NCI-H82 (cell line): ENCODE measurements around the gene FIBCD1.

ENCODE experiments used
- DNase-seq: peaks from one replicate; lab custom pipeline; 2025; lab: John Stamatoyannopoulos, UW

FIBCD1 gene

DNA sequence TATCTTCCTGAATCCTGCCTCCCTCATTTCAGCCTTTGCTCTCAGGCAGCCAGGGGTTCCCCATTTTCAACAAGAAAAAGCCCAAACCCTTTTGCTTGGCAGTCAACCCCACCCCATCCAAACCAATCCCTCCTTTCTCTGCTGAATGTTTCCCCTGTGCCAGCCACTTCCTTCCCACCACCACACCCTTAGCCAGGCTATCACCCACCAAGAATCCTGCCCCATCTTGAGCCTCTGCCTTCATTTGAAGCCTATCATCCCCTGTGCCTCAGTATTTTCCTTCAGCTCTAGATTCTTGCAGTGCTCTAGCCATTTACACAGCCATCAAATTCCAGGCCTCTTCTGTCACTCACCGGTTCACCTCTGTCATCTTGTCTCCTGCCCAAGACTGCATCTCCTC, 15.3 kb upstream of the FIBCD1 start:
- DNase-seq: no peak

GRCh38 chr9:130952065-130952762, 13.2 kb upstream of the FIBCD1 start:
- no peak for DNase-seq

- DNase-seq: no peak
Measured at GRCh38 chr9:130950039-130950311, 10.9 kb upstream of the FIBCD1 start.

DNA sequence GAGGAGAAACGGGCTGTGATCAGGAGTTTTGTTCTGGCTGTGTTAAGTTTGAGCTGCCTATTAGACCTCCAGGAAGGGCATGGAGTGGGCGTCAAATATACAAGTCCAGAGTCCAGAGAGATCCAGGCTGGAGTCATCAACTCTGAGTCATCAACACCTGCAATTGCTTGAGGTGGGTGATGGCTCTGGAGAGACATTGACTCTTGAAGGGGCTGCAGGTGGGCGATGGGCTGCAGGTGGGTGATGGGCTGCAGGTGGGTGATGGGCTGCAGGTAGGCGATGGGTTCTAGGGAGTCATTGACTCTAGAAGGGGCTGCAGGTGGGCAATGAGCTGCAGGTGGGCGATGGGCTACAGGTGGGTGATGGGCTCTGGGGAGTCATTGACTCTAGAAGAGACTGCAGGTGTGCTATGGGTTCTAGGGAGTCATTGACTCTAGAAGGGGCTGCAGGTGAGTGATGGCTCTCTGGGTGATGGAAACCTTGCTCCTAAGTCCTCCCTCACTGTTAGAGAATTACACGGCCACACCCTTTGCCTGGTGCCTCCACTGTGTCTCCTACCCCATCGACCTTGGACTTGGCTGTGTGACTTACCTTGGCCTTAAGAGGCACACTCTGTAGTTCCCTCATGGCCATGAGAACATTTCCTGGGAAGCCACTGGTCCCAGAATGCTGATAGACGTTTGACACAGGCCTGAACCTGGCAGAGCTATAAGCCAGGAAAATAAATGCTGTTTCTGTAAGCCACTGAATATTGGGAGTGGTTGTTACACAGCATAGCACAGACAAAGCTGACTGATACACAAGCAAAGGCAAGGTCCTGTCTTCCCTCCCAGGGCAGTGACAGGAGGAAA, 10.4 kb upstream of the FIBCD1 start:
- DNase-seq: no peak

DNA sequence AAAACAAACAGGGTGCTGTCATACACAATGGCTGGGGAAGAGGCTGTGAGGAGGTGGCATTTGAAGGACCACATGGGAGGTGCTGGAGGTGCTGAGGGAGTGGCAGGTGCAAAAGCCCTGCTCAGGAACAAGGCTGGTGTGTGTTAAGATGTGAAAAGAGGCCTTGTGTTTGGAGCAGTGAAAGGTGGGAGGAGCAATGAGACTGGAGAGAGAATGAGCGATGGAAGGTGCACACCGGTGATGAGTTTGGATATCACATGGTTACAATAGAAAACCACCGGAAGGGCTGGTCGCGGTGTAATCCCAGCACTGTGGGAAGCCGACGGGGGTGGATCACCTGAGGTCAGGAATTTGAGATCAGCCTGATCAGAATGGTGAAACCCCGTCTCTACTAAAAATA, 9.2 kb upstream of the FIBCD1 start:
- DNase-seq: no peak

DNA sequence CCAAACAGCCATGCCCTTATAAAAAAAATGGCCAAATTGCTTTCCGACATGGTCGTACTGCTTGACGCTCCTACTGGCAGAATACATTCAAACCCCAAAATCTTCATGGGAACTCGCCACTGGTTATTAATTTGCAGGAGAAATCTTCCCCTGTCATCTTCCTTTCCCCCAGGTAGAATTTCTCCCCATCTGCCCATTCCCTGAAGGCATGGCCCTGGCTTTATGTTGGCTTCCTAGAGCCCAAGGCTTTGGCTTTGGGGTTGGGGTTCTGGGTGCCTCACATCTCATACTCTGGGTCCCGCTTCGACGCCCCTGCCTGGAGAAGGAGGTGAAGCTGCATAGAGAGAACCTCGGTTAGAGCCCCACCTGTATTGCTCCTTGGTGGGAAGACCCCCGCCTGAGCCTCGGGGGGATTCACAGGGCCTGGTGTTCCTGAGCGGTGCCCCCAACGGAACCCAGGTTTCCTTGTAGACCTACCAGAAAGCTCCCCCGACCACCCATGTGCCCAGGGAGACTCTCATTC, 8.6 kb upstream of the FIBCD1 start:
- DNase-seq: no peak

- no peak for DNase-seq
Measured at GRCh38 chr9:130946766-130947617, 7.9 kb upstream of the FIBCD1 start.

DNA sequence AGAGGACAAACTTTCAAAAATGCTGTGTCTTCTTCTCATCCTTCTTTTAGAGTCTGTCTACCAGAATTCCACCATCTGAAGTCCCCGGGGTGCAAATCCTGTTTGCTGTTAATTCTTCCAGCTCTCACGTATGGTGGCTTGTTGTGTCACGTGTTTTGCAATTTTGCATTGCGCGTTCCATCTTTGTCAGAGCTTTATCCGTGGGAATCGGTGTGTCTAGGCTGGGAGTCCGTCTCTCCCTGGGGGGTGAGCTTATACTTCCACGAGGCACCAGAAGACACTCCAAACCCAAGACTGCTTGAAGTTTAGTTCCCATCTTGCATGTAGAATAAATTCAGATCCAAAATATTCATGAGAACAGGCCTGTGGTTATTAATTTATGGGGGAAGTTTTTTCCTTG, 6.1 kb upstream of the FIBCD1 start:
- DNase-seq: no peak

GRCh38 chr9:130944510-130945058, 5.5 kb upstream of the FIBCD1 start:
- no peak for DNase-seq

GRCh38 chr9:130943777-130944176, 4.7 kb upstream of the FIBCD1 start:
- no peak for DNase-seq

GRCh38 chr9:130943221-130943620, 4.2 kb upstream of the FIBCD1 start:
- no peak for DNase-seq

DNA sequence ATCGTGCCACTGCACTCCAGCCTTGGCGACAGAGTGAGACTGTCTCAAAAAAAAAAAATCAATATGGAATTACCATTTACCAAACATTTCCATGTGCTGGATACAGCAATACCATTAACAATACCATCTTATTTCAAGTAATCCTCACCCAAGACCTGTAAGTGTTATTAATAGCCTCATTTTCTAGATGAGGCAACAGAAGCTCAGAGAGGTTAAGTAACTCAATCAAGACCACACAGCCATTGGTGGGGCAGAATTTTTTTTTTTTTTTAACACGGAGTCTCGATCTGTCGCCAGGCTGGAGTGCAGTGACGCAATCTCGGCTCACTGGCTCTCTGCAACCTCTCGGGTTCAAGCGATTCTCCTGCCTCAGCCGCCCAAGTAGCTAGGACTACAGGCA, 3.6 kb upstream of the FIBCD1 start:
- DNase-seq: no peak

DNA sequence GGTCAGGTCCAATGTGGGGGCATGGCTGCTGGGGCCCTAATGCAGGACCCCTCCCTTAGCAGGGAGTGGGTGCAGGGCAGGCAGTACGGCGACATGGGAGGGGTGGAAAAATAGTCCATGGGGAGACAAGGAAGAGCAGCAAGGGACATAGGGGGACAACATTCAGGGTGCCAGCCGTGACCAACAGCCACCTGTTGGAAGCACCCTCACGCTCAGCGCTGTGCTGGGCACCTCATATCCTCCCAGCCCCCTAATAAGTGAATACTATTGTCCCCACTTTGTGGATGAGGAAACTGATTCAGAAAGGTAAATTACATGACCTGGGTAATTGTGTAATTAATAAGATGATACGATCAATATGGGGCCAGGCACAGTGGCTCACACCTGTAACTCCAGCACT, 3.0 kb upstream of the FIBCD1 start:
- no peak for DNase-seq

DNA sequence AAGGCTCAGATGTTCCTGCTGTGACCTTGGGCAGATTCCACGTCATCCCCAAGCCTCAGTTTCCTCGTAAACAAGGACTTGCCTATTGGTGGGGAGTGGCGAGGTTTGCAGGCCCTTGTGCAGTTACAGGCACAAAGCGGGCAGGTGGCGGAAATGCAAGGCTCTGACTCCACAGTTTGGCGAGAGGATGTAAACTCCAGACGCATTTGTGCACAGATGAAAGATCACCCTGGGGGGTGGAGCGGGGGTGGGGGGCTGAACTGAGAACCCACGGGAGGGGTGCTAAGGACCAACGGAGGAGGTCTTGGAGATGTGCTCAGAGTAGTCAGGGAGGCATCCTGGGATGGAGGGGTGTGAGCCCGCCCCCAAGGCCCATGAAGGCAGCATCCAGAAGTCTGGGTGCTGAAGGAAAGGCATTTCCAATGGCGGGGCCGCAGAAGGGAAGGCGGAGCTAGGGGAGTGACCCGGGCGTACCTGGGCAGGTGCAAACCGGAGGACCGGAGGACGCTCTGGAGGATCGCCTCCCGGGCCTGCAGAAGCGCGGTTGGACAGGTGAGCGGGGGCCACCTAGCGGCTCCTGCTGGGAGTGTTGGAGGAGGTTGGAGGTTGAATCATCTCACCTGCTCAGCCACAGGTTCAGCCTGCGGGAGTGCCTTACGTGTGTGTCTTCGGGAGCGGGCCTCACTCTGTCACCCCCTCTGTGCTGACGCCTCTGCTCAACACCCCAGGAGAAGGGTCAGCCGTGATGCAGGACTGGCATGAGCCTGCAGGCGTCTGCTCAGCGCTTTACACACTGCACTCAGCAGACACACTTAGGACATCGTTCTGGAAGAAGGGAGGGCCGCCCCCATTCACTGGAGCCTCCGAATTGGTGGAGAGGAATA, 1.9 kb upstream of the FIBCD1 start:
- DNase-seq: peak; percentile 59

DNA sequence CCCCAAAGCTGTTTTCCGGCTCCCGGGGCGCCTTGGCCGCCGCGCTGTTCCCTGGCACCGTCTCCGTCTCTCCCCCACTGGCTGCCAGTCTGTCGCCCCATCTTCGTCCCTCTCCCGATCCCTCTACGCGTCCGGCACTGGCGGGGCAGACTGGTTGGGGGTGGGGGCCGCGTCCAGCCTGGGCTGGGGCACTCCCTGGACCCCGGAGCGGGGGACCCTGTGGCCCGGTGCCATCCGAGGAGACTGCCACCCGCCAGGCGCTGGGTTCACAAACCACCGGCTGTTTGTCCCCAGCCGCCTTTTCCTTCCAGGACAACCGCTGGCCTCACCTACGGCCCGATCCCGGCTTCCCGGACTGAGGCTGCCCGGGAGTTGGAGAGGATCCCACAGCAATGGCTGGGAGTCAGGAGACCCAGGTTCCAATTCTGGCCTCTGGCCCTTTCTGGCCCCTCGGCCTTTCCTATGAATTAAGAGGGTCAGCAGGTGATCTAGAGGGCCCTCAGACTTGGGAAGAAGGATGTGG, 1.0 kb upstream of the FIBCD1 start:
- DNase-seq: no peak

DNA sequence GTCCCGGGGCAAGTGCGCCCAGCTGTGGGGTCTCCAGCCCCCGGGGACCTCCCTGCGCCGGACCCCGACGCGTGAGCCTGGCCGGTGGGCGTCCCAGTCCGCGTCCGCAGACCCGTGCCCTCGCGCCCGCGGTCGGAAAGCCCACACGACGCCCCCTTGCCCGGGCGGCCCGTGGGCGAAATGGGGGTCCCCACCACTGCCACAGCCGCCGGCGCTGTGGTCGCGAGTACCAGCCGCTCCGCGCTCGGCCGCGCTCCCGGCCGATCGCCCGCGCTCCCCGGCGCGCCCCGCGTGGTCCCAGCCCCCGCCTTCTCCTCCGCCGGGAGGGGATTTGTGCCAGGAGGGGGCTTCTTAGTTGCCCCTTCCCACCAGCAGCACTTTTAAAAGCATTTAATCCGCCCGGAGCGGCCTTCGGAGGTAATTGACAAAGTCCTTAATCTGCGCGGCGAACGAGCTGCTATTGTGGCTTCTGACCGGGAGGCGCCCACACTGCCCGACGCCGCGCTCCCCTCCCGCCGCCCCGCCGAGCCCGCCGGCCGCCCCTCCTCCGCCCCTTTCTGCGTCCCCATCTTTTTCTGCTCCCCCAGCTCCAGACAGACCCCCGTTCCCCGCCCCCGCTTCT, 469 bp upstream of the FIBCD1 start:
- DNase-seq: peak; percentile 60

DNA sequence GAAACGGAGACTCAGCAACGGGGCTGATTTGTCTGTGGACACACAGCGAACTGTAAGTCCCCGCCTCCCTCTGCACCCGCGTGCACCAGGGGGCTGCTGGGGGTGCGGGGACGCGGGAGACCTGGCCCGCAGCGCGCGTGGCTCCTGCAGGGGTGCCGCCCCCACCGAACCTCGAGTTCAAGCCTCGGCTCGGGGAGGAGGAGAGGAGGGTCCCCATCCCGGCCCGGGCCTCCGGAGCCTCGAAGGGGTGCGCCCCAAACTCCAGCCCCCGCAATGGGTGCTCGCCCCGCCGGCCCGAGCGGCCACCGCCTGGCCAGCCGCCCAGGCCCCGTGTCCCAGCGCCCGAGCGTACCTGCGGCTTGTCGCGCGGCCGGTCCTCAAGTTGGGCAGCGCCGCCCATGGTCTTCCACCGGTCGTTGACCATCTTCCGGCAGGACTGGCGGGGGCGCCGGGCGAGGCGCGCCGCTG, 829 bp downstream of the FIBCD1 start:
- no peak for DNase-seq

- no peak for DNase-seq
Measured at GRCh38 chr9:130937146-130938076, 1.6 kb downstream of the FIBCD1 start.
